ENCODE data around the gene TMEM63B. TPM values are rescaled to one million over a fixed set of nuclear protein-coding genes. Genes with fewer than 3 reads are reported as not detected.

The TMEM63B gene
- total RNA-seq, 1 donor from 2014 or later = 19.7 TPM

DNA sequence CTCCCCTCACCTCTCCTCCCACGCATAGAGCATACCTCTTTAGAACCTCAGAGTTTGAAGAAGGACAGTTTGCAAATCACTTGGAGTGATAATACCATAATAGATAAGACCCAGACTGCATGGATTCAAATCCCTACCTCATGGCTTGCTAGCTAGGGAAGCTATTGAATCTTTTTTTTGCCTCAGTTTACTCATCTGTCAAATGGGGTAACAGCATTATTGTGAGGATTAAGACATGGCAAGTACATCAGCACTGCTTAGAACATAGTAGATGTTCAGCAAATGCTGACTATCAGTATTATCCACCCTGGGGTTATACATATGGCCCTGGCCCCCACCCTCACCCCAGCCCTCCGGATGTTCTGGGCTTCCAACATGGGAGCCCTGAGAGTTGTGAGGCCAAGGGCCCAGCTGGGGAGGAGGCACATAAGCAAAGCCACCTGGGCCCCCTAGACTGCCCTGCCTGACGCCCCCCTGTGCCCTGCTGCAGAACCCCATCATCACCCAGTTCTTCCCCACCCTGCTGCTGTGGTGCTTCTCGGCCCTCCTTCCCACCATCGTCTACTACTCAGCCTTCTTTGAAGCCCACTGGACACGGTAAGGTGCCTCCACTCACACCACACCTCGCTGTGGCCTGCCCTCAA, 22.1 kb downstream of the TMEM63B start:
- no peak overlapping the region for H3K4me3 Mint-ChIP-seq
- H3K9me3 Mint-ChIP-seq = no peaks in the 10 kb centered on the region
- DNase-seq = no peak
- H3K36me3 Mint-ChIP-seq (ENCODE audit: low read depth) = peaks cover 12% of the 10 kb centered on the region
- peaks cover 14% of the 10 kb centered on the region for H3K4me1 Mint-ChIP-seq
- no peak overlapping the region for H3K27ac Mint-ChIP-seq
- no peaks in the 10 kb centered on the region for H3K27me3 Mint-ChIP-seq
- intact Hi-C loops (cut with micrococcal nuclease) = loop anchor here (2.0 kb wide), 1 partner anchor 23 kb away; the partner anchor contains the start of genes MRPL14 and TMEM63B

DNA sequence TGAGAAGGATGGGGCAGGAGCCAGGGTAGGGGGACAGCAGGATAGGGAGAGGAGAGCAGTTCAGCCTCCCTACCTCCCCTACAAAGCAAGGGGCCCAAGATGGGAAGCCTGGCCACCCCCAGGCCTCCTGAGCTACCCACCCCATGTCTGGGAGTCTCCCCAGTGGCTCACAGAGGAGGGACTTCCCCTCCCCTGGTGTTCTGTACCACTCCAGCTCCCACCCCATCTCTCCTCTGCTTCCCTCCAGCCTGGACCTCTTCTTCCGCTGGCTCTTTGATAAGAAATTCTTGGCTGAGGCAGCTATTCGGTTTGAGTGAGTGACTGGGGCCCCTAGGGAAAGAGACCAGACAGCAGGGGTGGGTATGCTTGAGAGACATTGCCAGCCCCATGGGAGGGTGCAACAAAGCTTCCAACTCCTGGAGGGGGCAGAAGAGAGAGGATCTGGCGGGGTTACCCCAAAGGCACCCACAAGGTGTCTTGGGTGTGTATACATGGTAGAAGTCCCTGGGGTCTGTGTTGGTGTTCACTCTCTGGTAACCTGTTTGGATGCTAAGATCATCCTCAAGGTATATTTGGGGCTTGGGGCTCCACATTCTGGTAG, 23.1 kb downstream of the TMEM63B start:
- H3K4me1 Mint-ChIP-seq = peaks cover 14% of the 10 kb centered on the region

DNA sequence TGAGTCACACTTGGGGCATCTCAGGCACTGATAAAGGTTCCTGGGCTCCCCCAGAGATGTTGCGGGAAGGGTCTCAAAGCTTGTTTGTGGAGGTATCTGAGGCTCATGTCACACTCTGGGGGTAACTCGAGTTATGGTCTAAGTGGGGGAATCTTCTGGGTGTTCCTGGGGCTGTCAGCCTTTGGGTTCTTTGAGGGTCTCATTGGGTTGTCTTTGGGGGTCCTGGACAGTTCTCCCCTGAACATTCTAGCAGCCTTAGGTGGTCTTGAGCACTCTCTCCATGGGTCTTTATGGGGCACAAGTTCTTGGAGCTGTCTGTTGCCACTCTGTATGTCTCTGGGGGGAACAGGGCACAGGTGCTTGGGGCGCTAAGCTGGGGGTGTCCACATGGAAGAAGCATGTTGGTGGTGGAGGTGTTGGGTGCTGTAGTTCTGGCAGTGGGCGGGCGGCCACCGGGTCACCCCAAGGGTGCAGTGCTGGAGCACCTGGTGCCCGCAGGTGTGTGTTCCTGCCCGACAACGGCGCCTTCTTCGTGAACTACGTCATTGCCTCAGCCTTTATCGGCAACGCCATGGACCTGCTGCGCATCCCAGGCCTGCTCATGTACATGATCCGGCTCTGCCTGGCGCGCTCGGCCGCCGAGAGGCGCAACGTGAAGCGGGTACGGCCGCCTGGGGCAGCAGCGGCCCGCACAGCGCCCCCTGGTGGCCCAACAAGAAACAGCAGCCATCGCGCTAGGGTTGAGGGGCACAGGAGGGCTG, 24.2 kb downstream of the TMEM63B start:
- DNase-seq = peak; percentile 95
- Mint-ChIP-seq H3K4me1 (peaks cover 11% of the 10 kb centered on the region), H3K27me3 (no peaks in the 10 kb centered on the region), H3K27ac (no peak overlapping the region), H3K4me3 (peak overlapping the region; percentile 17), H3K9me3 (no peaks in the 10 kb centered on the region), H3K36me3 (ENCODE audit: low read depth) (peaks cover 4% of the 10 kb centered on the region)
- intact Hi-C loops (cut with micrococcal nuclease) = loop anchor here (1.0 to 2.0 kb wide), 3 partner anchors 25 to 187 kb away; partner anchors contain the start of genes MRPL14 and TMEM63B

More for the DNA sequence above, 23.1 kb downstream of the TMEM63B start:
- H3K27ac Mint-ChIP-seq = no peak overlapping the region
- H3K36me3 Mint-ChIP-seq (ENCODE audit: low read depth) = peaks cover 10% of the 10 kb centered on the region
- intact Hi-C loops (cut with micrococcal nuclease) = loop anchor here (2.0 kb wide), 1 partner anchor 24 kb away; the partner anchor contains the start of genes MRPL14 and TMEM63B
- H3K4me3 Mint-ChIP-seq = no peak overlapping the region
- no peaks in the 10 kb centered on the region for H3K27me3 Mint-ChIP-seq
- H3K9me3 Mint-ChIP-seq = no peaks in the 10 kb centered on the region
- no peak for DNase-seq

DNA sequence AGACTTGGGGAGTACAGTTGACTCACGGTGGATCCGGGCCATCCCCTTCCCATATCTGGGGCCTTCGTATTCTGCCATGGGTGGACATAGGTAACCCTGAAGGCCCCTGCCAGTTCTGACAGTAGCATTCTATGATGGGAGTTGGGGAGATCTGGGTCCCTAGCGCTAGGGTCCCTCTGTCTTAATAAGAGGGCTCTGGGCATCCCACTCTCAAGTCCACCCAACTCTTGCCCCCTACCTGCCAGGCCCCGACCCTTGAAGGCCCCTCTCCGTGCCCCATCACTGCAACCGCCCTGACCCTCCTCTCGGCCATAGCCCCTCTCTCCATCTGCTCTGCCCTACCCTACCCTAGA, 24.7 kb downstream of the TMEM63B start:
- Mint-ChIP-seq H3K4me3 (no peak overlapping the region), H3K27me3 (no peaks in the 10 kb centered on the region)
- intact Hi-C loops (cut with micrococcal nuclease) = no loop called here

DNA sequence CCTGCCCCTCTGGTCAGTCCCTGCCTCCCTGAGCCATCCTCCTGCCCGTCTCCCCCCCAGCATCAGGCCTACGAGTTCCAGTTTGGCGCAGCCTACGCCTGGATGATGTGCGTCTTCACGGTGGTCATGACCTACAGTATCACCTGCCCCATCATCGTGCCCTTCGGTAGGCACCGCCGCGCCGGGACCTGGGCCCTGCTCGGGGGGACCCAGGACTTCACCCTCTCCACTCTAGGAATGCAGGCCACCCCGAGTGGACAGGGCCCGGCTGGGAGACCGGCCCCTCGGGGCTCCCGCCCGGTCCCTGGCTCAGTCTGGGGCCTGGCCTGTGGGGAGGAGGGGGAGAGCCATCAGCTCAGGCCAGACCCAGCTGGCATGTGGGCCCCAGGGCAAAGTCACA, 25.2 kb downstream of the TMEM63B start:
- Mint-ChIP-seq H3K4me3 (no peak overlapping the region), H3K27ac (no peak overlapping the region), H3K36me3 (ENCODE audit: low read depth) (peaks cover 4% of the 10 kb centered on the region), H3K9me3 (no peaks in the 10 kb centered on the region), H3K27me3 (no peaks in the 10 kb centered on the region), H3K4me1 (peaks cover 11% of the 10 kb centered on the region)
- intact Hi-C loops (cut with micrococcal nuclease) = no loop called here
- DNase-seq = no peak

More for the DNA sequence above, 24.7 kb downstream of the TMEM63B start:
- Mint-ChIP-seq H3K36me3 (ENCODE audit: low read depth) (peaks cover 4% of the 10 kb centered on the region), H3K27ac (no peak overlapping the region), H3K9me3 (no peaks in the 10 kb centered on the region), H3K4me1 (peaks cover 11% of the 10 kb centered on the region)
- DNase-seq = no peak

DNA sequence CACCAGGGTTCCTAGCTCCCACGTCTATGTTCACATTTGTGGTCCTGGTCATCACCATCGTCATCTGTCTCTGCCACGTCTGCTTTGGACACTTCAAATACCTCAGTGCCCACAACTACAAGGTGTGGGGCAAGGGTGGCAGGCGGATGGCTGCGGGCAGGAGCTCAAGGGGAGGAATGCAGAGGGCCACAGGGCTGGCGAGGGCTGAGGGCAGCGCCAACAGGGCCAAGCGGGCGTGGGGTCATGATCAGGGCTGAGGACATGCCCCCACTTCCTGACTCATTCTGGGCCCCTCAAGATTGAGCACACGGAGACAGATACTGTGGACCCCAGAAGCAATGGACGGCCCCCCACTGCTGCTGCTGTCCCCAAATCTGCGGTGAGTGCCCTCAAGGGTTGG, 26.7 kb downstream of the TMEM63B start:
- no peaks in the 10 kb centered on the region for H3K27me3 Mint-ChIP-seq
- peaks cover 11% of the 10 kb centered on the region for H3K4me1 Mint-ChIP-seq
- no peak for DNase-seq
- intact Hi-C loops (cut with micrococcal nuclease) = no loop called here
- H3K27ac Mint-ChIP-seq = no peak overlapping the region
- peaks cover 3% of the 10 kb centered on the region for H3K36me3 Mint-ChIP-seq (ENCODE audit: low read depth)
- H3K9me3 Mint-ChIP-seq = no peaks in the 10 kb centered on the region
- H3K4me3 Mint-ChIP-seq = no peak overlapping the region

DNA sequence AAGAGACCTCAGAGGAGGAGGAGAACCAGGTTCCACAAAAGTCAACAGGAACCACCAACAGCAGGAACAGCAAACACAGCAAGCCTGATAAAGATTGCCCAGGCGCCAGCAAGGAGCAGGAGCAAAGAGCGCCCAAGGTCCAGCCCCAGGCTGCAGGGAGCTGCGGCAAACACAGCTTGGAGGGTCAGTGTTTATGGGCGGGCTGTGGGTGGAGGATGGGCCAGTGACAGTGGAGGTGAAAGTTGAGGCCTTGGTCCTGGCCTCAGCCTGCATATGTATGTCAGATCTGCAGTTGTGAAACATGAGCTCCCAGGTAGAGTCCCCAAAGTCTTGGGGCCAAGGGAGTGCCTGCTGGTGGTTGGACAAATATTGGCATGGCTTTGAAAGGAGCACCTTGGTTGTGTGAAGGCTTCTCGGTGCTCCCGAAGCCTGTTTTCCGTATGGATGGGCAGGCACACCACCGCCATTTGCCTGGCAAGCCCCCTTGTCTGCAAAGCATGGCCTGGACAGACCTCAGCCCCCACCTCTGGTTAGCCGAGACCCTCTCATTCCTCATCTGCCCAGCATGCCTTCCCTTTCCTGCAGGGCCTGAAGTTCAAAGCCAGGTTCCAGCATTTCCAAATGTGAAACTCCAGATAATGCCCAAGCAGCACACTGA, 29.3 kb downstream of the TMEM63B start:
- DNase-seq = no peak
- intact Hi-C loops (cut with micrococcal nuclease) = no loop called here
- Mint-ChIP-seq H3K27me3 (no peaks in the 10 kb centered on the region), H3K4me1 (peaks cover 4% of the 10 kb centered on the region), H3K9me3 (no peaks in the 10 kb centered on the region), H3K4me3 (no peak overlapping the region), H3K36me3 (ENCODE audit: low read depth) (no peaks in the 10 kb centered on the region), H3K27ac (no peak overlapping the region)

DNA sequence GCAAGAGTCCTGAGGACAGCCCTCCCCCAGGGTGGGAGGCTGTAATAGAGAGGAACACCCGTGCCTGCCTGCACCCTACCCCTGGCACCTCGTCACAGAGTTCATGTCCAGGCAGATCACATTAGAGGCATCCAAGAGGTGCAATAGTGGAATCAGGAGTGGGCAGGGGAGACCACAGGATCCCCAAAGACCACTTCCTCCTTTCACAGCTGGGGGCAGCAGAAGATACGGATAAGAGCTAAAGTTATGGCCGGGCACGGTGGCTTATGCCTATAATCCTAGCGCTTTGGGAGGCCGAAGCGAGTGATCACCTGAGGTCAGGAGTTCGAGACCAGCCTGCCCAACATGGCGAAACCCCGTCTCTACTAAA, 29.8 kb downstream of the TMEM63B start:
- DNase-seq = no peak
- intact Hi-C loops (cut with micrococcal nuclease) = no loop called here
- Mint-ChIP-seq H3K9me3 (no peaks in the 10 kb centered on the region), H3K27me3 (no peaks in the 10 kb centered on the region), H3K4me1 (peaks cover 6% of the 10 kb centered on the region), H3K4me3 (no peak overlapping the region), H3K27ac (no peak overlapping the region), H3K36me3 (ENCODE audit: low read depth) (no peaks in the 10 kb centered on the region)

DNA sequence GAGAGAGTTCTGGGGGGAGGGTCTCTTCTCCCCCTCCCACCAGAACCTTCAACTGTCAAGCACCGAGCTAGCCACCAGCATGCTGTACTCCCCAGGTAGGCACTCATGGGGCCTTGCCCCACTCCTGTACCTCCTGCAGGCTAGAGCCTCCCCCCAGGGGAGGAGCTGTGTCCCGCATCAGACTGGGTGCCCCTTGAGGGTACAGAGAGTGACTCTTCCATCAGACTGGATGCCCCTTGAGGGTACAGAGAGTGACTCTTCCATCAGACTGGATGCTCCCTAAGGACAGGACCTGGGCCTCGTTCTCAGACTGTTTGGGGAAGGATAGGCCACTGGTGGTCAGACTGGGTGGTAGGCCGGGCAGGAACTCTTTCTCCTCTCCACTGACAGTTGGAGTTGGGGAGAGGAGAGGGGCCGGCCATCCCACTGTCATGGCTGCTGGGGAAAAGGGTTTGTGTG, 31.4 kb downstream of the TMEM63B start, which contains the start of gene CAPN11:
Gene CAPN11, plus strand, starts transcription at position 51 of the 459 bp plus-strand sequence. Its CDS starts 29 bp downstream, at position 80.
- DNase-seq = no peak
- no peak within 1 kb of the TSS for H3K4me3 Mint-ChIP-seq
- no peaks in the 10 kb centered on the region for H3K36me3 Mint-ChIP-seq (ENCODE audit: low read depth)
- intact Hi-C loops (cut with micrococcal nuclease) = no loop called here
- H3K27me3 Mint-ChIP-seq = peaks cover 6% of the 10 kb centered on the region
- no peaks in the 10 kb centered on the region for H3K9me3 Mint-ChIP-seq
- H3K4me1 Mint-ChIP-seq = peaks cover 6% of the 10 kb centered on the region
- no peak within 1 kb of the TSS for H3K27ac Mint-ChIP-seq

DNA sequence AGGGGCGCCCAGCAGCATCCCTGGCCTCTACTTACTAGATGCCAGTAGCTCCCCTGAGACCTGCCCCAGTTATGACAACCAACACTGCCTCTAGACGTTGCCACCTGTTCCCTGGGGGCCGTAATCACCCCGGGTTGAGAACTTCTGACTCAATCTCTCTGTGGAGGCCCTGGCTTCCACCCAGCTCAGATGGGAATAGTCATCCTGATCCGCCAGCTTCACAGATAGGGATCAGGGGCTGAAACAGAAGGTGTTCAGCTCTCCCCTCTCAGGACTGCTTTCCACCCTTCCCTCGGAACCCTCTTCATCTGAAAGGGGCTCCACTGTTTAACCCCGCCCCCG, 34.6 kb downstream of the TMEM63B start:
- intact Hi-C loops (cut with micrococcal nuclease) = no loop called here
- Mint-ChIP-seq H3K27ac (no peak overlapping the region), H3K4me3 (no peak overlapping the region), H3K9me3 (no peaks in the 10 kb centered on the region), H3K36me3 (ENCODE audit: low read depth) (no peaks in the 10 kb centered on the region), H3K4me1 (peaks cover 10% of the 10 kb centered on the region), H3K27me3 (peaks cover 15% of the 10 kb centered on the region)
- no peak for DNase-seq

DNA sequence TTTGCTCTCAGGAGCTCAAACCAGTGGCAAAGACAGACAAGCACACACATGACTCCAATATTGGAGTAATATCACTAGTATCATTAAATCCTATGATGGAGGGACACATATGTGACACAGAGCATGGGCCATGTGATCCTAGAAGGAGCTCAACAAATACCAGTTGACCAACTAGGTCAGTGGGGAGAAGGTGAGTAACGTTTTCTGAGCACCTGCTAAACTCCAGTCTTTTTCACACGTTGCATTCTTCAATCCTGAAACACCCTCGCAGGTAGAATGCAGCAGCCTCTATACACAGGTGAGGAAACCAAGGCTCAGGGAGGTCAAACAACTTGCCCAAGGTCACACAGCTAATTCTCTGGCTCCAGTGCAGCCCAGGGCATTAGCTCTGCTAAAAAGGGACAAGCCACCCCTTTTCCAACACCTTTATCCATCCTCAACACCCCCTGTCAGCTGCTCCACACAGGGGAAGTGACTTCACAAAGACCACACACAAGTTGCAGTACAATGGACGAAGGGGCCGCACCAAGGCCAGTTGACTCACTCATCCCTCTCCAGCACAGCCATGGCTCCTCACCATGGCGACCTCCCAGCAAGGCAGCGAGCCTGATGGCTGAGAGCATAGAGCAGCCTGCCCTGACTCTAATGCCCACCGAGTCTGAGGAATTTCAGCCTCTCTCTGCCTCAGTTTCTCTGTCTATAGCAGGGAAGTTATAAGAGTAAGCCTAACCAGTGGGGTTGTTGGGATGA, 35.7 kb downstream of the TMEM63B start:
- Mint-ChIP-seq H3K27ac (no peak overlapping the region), H3K36me3 (ENCODE audit: low read depth) (no peaks in the 10 kb centered on the region), H3K4me3 (no peak overlapping the region), H3K27me3 (peaks cover 15% of the 10 kb centered on the region), H3K4me1 (peaks cover 10% of the 10 kb centered on the region), H3K9me3 (no peaks in the 10 kb centered on the region)
- no peak for DNase-seq
- intact Hi-C loops (cut with micrococcal nuclease) = no loop called here

DNA sequence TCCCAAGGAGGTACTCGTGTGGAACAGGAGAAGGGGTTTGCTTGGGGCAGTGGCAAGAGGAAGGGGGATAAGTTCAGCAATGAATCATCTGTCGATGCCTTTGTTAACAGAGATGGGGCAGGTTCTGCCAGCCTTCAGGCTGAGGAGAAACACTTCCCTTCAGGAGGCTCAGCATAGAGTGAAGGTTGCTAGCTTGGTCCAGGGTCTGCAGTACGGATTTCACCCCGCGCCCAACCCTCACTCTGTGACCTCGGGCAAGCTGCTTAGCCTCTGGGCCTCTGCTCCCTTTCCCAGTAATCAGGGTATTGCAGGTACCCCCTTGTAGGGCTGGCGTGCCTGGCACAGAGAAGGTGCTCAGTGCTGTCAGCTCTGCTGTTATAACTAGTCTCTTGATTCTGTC, 38.8 kb downstream of the TMEM63B start:
- no peak for DNase-seq
- peaks cover 10% of the 10 kb centered on the region for H3K4me1 Mint-ChIP-seq
- H3K27me3 Mint-ChIP-seq = peaks cover 19% of the 10 kb centered on the region
- H3K27ac Mint-ChIP-seq = no peak overlapping the region
- H3K9me3 Mint-ChIP-seq = no peaks in the 10 kb centered on the region
- no peak overlapping the region for H3K4me3 Mint-ChIP-seq
- H3K36me3 Mint-ChIP-seq (ENCODE audit: low read depth) = no peaks in the 10 kb centered on the region
- intact Hi-C loops (cut with micrococcal nuclease) = no loop called here

DNA sequence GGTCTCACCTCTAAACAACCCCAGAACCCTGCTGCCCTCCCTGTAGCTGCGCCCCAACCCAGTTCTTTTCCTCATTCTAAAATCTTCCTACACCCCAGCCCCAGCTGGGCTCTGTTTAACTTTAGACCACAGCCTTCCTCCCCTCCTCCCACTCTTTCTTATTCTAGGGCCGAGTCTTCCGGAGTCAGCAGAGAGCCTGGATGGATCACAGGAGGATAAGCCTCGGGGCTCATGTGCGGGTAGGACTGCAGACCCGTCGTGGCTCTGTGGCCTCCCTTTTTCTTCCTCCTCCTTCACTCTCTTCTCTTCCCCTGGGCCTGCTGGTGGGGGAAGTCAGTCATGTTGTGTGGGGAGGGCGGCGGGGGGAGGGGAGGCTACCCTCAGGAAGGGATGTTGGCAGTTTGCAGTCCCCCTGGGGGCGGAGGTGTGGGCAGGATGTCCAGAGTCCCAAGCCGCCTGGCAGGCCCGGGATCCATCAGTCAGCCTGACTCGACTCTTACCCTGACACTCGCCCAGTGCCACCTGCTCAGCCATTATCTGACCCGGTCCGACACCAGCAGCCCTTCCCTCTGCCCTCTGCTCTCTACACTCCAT, 39.3 kb downstream of the TMEM63B start:
- intact Hi-C loops (cut with micrococcal nuclease) = no loop called here
- Mint-ChIP-seq H3K36me3 (ENCODE audit: low read depth) (no peaks in the 10 kb centered on the region), H3K4me1 (peaks cover 6% of the 10 kb centered on the region), H3K9me3 (no peaks in the 10 kb centered on the region), H3K4me3 (no peak overlapping the region), H3K27ac (peak overlapping the region; percentile 18), H3K27me3 (peaks cover 19% of the 10 kb centered on the region)
- no peak for DNase-seq
